GM12878 (cell line): Measurements from ENCODE around the gene PTK7. TPM values are rescaled to one million over a fixed set of nuclear protein-coding genes. Genes with fewer than 3 reads are reported as not detected.

Experiments used
- ATAC-seq: fragments of 200-7000 bp; cut with Tn5 transposase; 3 replicates; pipeline ENCODE4 v1.9.1; 2020; ENCODE audit warnings: mild to moderate bottlenecking, moderate library complexity
- BruUV-seq: library from RNA; stranded (reverse); fragments of 400-500 nt; replicated peaks from 2 replicates; lab custom pipeline; 2021; lab: Mats Ljungman, UMichigan
- CTCF ChIA-PET: fragments of 300-600 bp; sonication (Branson Sonifier 250); formaldehyde crosslinking; extraction: SDS; loops from one replicate; lab custom pipeline; 2021; ENCODE audit warnings: inconsistent platforms; lab: Yijun Ruan, JAX
- POLR2A ChIA-PET: fragments of 350-600 bp; formaldehyde crosslinking; extraction: SDS; loops from one replicate; lab custom pipeline; 2021; ENCODE audit warnings: inconsistent platforms; lab: Charles Lee
- RAD21 ChIA-PET: fragments of 300-600 bp; sonication (Branson Sonifier 250); formaldehyde crosslinking; loops from one replicate; lab custom pipeline; 2023; ENCODE audit warnings: antibody characterized with exemption; ENCODE audit not compliant: unreplicated experiment; lab: Charles Lee
- SMC1A ChIA-PET: fragments of 300-600 bp; sonication (Branson Sonifier 250); formaldehyde crosslinking; loops from one replicate; lab custom pipeline; 2023; ENCODE audit not compliant: unreplicated experiment, uncharacterized antibody; lab: Charles Lee
- DNase-seq: peaks from one replicate; pipeline ENCODE4 v3.0.0-alpha.2; 2011; ENCODE audit warnings: low read depth, low spot score
- FAIRE-seq: peaks from 3 replicates; lab custom pipeline; 2011; peaks lifted over from hg19 to GRCh38; lab: Jason Lieb, UNC
- H2AFZ ChIP-seq: 2 replicates; pipeline ENCODE4 v1.6.0; 2011; ENCODE audit warnings: low read depth, low read length, control low read depth; ENCODE audit not compliant: control insufficient read depth
- H3K27ac ChIP-seq: 2 replicates; pipeline ENCODE4 v1.5.1; 2011; ENCODE audit warnings: control low read depth; ENCODE audit not compliant: control insufficient read depth, insufficient read depth
- H3K27me3 ChIP-seq, 2 experiments: replicated peaks in 1 of 2; 2 replicates each; pipeline versions ENCODE4 v1.6.0 to v1.6.1; 2011; ENCODE audit warnings: low read length in 1 of 2; ENCODE audit not compliant: control insufficient read depth in 2 of 2, insufficient read depth in 2 of 2
- H3K36me3 ChIP-seq, 2 experiments: 2 replicates each; pipeline ENCODE4 v1.5.1; 2011; ENCODE audit warnings: low read length in 1 of 2; ENCODE audit not compliant: control insufficient read depth in 2 of 2, insufficient read depth in 2 of 2
- H3K4me1 ChIP-seq: 2 replicates; pipeline ENCODE4 v1.6.1; 2011; ENCODE audit warnings: mild to moderate bottlenecking, low read length, moderate library complexity, mixed read lengths; ENCODE audit not compliant: control insufficient read depth, insufficient read depth
- H3K4me2 ChIP-seq: 2 replicates; pipeline ENCODE4 v1.6.0; 2011; ENCODE audit warnings: control low read depth; ENCODE audit not compliant: control insufficient read depth, insufficient read depth
- H3K4me3 ChIP-seq: fragments of 200-600 bp; sonication (generic); 2 replicates; pipeline ENCODE4 v1.5.1; 2016
- H3K79me2 ChIP-seq: 2 replicates; pipeline ENCODE4 v1.6.0; 2011; ENCODE audit warnings: low read length; ENCODE audit not compliant: control insufficient read depth, insufficient read depth
- H3K9ac ChIP-seq: 2 replicates; pipeline ENCODE4 v1.8.0; 2011; ENCODE audit warnings: low read length, control low read depth, mixed read lengths; ENCODE audit not compliant: control insufficient read depth, insufficient read depth
- H3K9me3 ChIP-seq: replicated peaks from 3 replicates; pipeline ENCODE4 v1.5.1; 2011; ENCODE audit warnings: mild to moderate bottlenecking, low read length; ENCODE audit not compliant: control insufficient read depth, insufficient read depth
- H4K20me1 ChIP-seq: 2 replicates; pipeline ENCODE4 v1.6.0; 2011; ENCODE audit not compliant: control insufficient read depth, insufficient read depth
- BMI1 ChIP-seq: fragments of 450-650 bp; IDR thresholded peaks from 2 replicates; pipeline ENCODE4 v1.6.1; 2016; ENCODE audit warnings: mild to moderate bottlenecking, moderate library complexity, borderline replicate concordance
- CREM ChIP-seq: IDR thresholded peaks from 2 replicates; pipeline ENCODE4 v1.6.1; 2014; ENCODE audit warnings: antibody characterized with exemption, low read depth
- E2F8 ChIP-seq: fragments of 450-650 bp; IDR thresholded peaks from 2 replicates; pipeline ENCODE4 v1.6.1; 2018; ENCODE audit warnings: mild to moderate bottlenecking, low read depth, moderate library complexity; ENCODE audit not compliant: partially characterized antibody
- ETV6 ChIP-seq, 2 experiments: fragments of 450-650 bp in 1 of 2; IDR thresholded peaks in 1 of 2; conservative IDR thresholded peaks in 1 of 2; 2 replicates each; pipeline ENCODE4 v1.6.1; 2014; ENCODE audit warnings: antibody characterized with exemption in 1 of 2, borderline replicate concordance in 1 of 2, low read depth in 1 of 2, mild to moderate bottlenecking in 1 of 2, moderate library complexity in 1 of 2
- HCFC1 ChIP-seq: fragments of 150-350 bp; IDR thresholded peaks from 2 replicates; pipeline ENCODE4 v1.6.1; 2014; ENCODE audit warnings: low read length
- KAT2A ChIP-seq: conservative IDR thresholded peaks from 2 replicates; pipeline ENCODE4 v1.6.1; 2011; ENCODE audit warnings: low read depth, low read length; ENCODE audit not compliant: control insufficient read depth
- MTA3 ChIP-seq: IDR thresholded peaks from 2 replicates; pipeline ENCODE4 v1.6.1; 2012; ENCODE audit warnings: low read length, inconsistent platforms, borderline replicate concordance
- TARDBP ChIP-seq: IDR thresholded peaks from 2 replicates; pipeline ENCODE4 v1.6.1; 2016; ENCODE audit warnings: borderline replicate concordance
- TBL1XR1 ChIP-seq: IDR thresholded peaks from 2 replicates; pipeline ENCODE4 v1.6.1; 2012; ENCODE audit warnings: low read depth, low read length, improper control_type of control experiment
- ZNF384 ChIP-seq: IDR thresholded peaks from 2 replicates; pipeline ENCODE4 v1.6.1; 2012; ENCODE audit warnings: low read depth, mild to moderate bottlenecking, low read length, improper control_type of control experiment, borderline replicate concordance
- WGBS: methylation state at CpG from one replicate; pipeline ENCODE4 v1.1.6; 2016; ENCODE audit warnings: low lambda C conversion rate; ENCODE audit not compliant: insufficient replicate concordance, insufficient coverage; ENCODE audit errors: missing lambda C conversion rate; 5-methylcytosine and 5-hydroxymethylcytosine counted together
- in situ Hi-C: fragments of 300-500 bp; cut with MboI; formaldehyde crosslinking; loops from 9 replicates; pipeline ENCODE4 v1.14.3; 2018; ENCODE audit warnings: mixed read lengths
- intact Hi-C: fragments of 100-400 bp; cut with micrococcal nuclease; formaldehyde crosslinking; loops from one replicate; pipeline ENCODE4 v1.14.2; 2022; ENCODE audit not compliant: unreplicated experiment
- polyA plus RNA-seq, 11 experiments: library from polyadenylated mRNA; depleted of rRNA in 4 of 11; unstranded in 6 of 11; stranded (reverse) in 5 of 11; fragments of >200 nt; fragmentation: Nextera tagmentation in 4 of 11; fragmentation: Illumina TruSeq in 1 of 11; extraction: Ambion mirVana in 4 of 11; extraction: Trizol in 1 of 11; gene quantifications; 1 replicate in 1 of 11; 2 replicates in 10 of 11; pipeline versions ENCODE4 v1.2.1 to v1.2.3, GENCODE V29; 2011 to 2016; ENCODE audit warnings: inconsistent platforms in 2 of 11, missing spikeins in 2 of 11, low read depth in 1 of 11
- total RNA-seq, 4 experiments: library from RNA; depleted of rRNA in 3 of 4; stranded (reverse); fragments of >200 nt in 3 of 4; fragmentation: Illumina TruSeq in 1 of 4; extraction: Trizol in 1 of 4; gene quantifications; 2 replicates each; pipeline versions ENCODE4 v1.2.1 to v1.2.3, GENCODE V29; 2013 to 2021
- TF ChIP-seq, protein P1 (sequence below): IDR thresholded peaks from 2 replicates; pipeline ENCODE4 v1.6.1; 2012; ENCODE audit warnings: low read depth, low read length, improper control_type of control experiment
- TF ChIP-seq, protein P2 (sequence below): IDR thresholded peaks from 2 replicates; pipeline ENCODE4 v1.6.1; 2012; ENCODE audit warnings: mild to moderate bottlenecking, low read depth, low read length
- TF ChIP-seq, protein P3 (sequence below): fragments of 150-350 bp; IDR thresholded peaks from 2 replicates; pipeline ENCODE4 v1.6.1; 2014; ENCODE audit warnings: mild to moderate bottlenecking, low read depth, low read length

PTK7 gene
- total and polyA plus RNA-seq, 10 of the 15 experiments (the other 5 are each of a cell fraction or from before 2014, with no cell fraction given) = 0.18 to 14.4 (median 3.3) TPM; not detected in 1

DNA sequence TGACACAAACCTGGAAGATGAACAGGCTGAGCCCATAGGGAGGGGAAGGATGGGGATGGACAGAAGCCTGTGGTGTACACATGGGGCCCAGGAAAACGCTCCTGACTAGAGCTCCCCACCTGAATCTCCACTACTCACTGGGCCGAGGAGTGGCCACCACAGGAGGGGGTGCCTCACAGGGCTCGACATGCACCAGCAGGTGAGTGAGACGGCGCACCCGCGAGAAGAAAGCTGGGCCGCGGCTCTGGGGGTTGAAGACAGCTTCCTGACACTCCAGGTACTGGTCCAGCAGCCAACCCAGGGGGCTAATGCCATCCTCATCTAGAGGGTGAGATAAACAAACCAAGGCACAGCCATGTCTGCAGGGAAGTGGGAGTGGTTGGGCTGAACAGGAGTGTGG is 32.8 kb upstream of the PTK7 start:
- BruUV-seq = no TSS peak
- H3K27ac ChIP-seq = no peak overlapping the region
- DNase-seq = no peak
- H4K20me1 ChIP-seq = no peaks in the 10 kb centered on the region
- H3K9ac ChIP-seq = no peak overlapping the region
- no peak overlapping the region for H3K4me3 ChIP-seq
- no peaks in the 10 kb centered on the region for H3K9me3 ChIP-seq
- no peak for ATAC-seq
- ChIA-PET CTCF (no interaction called here), SMC1A (no interaction called here), POLR2A (interaction anchor here (0.6 kb wide), 1 partner anchor 127 kb away, joined by 5 read pairs; no protein-coding TSS in a partner anchor), RAD21 (no interaction called here)
- in situ Hi-C loops (no loop called here), intact Hi-C loops (no loop called here)
- no peak overlapping the region for H2AFZ ChIP-seq
- peaks cover 6 to 21% of the 10 kb centered on the region in 2 experiments; a peak in 3 of 4 replicates for H3K36me3 ChIP-seq
- TF ChIP-seq TARDBP (no peak), CREM (no peak), BMI1 (no peak), KAT2A (no peak), ZNF384 (no peak), HCFC1 (no peak), E2F8 (no peak), TBL1XR1 (no peak), MTA3 (no peak), ETV6 (conservative IDR thresholded peaks at IDR 0.05 in 1 of 2, IDR thresholded peaks at IDR 0.05 in 1 of 2; ENCODE audit: borderline replicate concordance in 1 of 2, low read depth in 1 of 2) (no peak)
- TF ChIP-seq, protein P1, sequence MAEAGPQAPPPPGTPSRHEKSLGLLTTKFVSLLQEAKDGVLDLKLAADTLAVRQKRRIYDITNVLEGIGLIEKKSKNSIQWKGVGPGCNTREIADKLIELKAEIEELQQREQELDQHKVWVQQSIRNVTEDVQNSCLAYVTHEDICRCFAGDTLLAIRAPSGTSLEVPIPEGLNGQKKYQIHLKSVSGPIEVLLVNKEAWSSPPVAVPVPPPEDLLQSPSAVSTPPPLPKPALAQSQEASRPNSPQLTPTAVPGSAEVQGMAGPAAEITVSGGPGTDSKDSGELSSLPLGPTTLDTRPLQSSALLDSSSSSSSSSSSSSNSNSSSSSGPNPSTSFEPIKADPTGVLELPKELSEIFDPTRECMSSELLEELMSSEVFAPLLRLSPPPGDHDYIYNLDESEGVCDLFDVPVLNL = no peak
- TF ChIP-seq, protein P2, sequence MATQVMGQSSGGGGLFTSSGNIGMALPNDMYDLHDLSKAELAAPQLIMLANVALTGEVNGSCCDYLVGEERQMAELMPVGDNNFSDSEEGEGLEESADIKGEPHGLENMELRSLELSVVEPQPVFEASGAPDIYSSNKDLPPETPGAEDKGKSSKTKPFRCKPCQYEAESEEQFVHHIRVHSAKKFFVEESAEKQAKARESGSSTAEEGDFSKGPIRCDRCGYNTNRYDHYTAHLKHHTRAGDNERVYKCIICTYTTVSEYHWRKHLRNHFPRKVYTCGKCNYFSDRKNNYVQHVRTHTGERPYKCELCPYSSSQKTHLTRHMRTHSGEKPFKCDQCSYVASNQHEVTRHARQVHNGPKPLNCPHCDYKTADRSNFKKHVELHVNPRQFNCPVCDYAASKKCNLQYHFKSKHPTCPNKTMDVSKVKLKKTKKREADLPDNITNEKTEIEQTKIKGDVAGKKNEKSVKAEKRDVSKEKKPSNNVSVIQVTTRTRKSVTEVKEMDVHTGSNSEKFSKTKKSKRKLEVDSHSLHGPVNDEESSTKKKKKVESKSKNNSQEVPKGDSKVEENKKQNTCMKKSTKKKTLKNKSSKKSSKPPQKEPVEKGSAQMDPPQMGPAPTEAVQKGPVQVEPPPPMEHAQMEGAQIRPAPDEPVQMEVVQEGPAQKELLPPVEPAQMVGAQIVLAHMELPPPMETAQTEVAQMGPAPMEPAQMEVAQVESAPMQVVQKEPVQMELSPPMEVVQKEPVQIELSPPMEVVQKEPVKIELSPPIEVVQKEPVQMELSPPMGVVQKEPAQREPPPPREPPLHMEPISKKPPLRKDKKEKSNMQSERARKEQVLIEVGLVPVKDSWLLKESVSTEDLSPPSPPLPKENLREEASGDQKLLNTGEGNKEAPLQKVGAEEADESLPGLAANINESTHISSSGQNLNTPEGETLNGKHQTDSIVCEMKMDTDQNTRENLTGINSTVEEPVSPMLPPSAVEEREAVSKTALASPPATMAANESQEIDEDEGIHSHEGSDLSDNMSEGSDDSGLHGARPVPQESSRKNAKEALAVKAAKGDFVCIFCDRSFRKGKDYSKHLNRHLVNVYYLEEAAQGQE = no peak
- TF ChIP-seq, protein P3, sequence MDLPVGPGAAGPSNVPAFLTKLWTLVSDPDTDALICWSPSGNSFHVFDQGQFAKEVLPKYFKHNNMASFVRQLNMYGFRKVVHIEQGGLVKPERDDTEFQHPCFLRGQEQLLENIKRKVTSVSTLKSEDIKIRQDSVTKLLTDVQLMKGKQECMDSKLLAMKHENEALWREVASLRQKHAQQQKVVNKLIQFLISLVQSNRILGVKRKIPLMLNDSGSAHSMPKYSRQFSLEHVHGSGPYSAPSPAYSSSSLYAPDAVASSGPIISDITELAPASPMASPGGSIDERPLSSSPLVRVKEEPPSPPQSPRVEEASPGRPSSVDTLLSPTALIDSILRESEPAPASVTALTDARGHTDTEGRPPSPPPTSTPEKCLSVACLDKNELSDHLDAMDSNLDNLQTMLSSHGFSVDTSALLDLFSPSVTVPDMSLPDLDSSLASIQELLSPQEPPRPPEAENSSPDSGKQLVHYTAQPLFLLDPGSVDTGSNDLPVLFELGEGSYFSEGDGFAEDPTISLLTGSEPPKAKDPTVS = no peak
- H3K79me2 ChIP-seq = no peaks in the 10 kb centered on the region
- FAIRE-seq = no peak
- no peaks in the 10 kb centered on the region for H3K27me3 ChIP-seq
- no peaks in the 10 kb centered on the region for H3K4me1 ChIP-seq
- no peak overlapping the region for H3K4me2 ChIP-seq
- WGBS = 99% methylated on average over 9 of the region's 9 CpGs
